H1 (cell line): ENCODE data around the gene TBC1D19. TPM values are rescaled to one million over a fixed set of nuclear protein-coding genes. Genes with fewer than 3 reads are reported as not detected.

ENCODE experiments used
- MAX ChIP-seq: IDR thresholded peaks from 2 replicates; pipeline ENCODE4 v1.6.1; 2012; ENCODE audit warnings: inconsistent platforms
- polyA plus RNA-seq, 7 experiments: library from polyadenylated mRNA; depleted of rRNA in 3 of 7; stranded (reverse) in 5 of 7; unstranded in 2 of 7; fragments of >200 nt in 5 of 7; fragments of 200-250 nt in 2 of 7; gene quantifications; 1 replicate in 5 of 7; 2 replicates in 1 of 7; 4 replicates in 1 of 7; pipeline versions ENCODE4 v1.2.1 to v1.2.3, GENCODE V29; 2011 to 2013; ENCODE audit warnings: missing spikeins in 2 of 7, mixed read lengths in 2 of 7
- total RNA-seq: library from RNA; stranded (reverse); fragmentation: NEBNext Ultra II Directional; extraction: Animal tissue kit (Norgen Biotek cat#: 25700); gene quantifications from 2 replicates; pipeline ENCODE4 v1.2.1, GENCODE V29; 2021

TBC1D19 gene
- total and polyA plus RNA-seq, 2 of the 8 experiments (the other 6 are each of a cell fraction or from before 2014, with no cell fraction given) = 1.9 to 3.5 TPM

GRCh38 chr4:26709246-26709645, 125.4 kb downstream of the TBC1D19 start (continued):
- TF ChIP-seq MAX = no peak
